HG02759 (cell line): ENCODE measurements around the gene CHN2.
"Not testable (repeated sequence)": the region's sequence is repeated elsewhere in the genome, so short reads cannot be mapped to it uniquely, and the experiment has no call there.

Source experiments
- ATAC-seq: cut with Tn5 transposase; IDR thresholded peaks from one replicate; pipeline ENCODE4 v1.9.1; 2021; ENCODE audit warnings: mild to moderate bottlenecking, moderate library complexity; ENCODE audit not compliant: unreplicated experiment

The CHN2 gene

DNA sequence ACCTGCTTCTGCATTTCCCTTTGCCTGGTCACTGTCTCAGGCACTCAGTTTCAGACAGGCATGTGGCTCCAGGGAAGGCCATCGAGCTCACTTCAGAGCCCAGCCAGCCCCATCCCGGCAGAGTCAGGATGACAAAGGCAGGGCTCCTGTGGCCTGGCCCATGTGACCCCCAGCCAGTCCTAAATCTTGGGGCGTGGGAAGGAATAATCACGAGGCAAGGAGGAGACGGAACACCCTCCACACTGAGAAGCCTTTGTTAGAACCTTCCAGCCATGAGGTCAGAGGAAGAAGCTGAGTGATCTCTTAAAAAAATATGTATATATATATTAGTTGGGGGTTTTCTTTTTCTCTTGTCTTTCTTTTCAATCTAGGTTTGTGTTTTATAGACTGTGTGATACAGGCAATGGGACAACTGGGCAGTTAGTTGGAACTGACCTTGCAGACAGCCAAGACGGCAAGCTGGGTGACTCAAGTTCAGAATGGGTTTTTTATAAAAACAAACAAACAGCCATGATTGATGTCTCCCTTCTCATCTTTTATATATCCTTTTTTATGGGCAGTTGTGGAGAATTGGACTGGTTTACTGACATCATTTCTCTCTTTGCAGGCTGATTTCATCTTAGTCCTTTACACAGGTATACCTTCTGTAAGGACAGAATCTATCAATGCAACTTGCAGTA, 60.8 kb downstream of the CHN2 start:
- no peak for ATAC-seq

DNA sequence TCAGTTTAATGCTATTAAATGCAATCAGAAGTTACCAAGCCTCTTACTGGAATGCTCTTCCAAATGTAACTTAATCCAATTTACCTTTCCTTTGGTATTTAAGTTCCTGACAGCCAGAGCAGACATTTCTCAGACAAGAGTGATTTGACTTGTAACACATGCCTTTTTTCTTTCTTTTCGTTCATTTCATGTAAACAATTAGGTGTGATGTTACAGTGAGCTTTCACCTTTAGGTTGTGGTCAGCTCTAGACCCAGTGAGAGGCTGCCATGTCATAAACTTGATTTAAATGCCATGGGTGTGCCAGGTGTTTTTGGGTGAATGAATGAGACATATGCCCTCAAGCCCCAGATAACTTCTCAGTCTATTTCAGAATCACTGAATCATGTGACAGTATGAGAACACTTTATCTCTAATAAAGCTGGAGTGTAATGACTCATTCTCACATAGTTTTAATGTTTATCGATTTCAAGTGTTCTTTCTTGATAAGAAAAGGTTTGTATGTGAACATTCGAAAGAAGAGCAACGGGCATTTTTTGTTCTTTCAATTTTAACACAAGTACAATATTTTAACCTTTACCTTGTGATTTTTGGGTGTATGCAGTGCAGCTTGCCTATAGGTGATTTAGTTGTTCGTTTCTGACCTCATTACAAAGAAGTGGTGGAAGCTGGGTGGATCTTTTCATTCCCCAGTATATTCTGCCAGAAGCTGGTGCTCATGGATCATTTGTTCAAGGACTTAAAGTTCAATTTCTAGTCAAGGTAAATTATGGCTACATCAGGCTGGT, 61.5 kb downstream of the CHN2 start:
- no peak for ATAC-seq

GRCh38 chr7:29256693-29257002, 62.1 kb downstream of the CHN2 start:
- no peak for ATAC-seq

GRCh38 chr7:29258951-29259350, 64.4 kb downstream of the CHN2 start:
- ATAC-seq: no peak

DNA sequence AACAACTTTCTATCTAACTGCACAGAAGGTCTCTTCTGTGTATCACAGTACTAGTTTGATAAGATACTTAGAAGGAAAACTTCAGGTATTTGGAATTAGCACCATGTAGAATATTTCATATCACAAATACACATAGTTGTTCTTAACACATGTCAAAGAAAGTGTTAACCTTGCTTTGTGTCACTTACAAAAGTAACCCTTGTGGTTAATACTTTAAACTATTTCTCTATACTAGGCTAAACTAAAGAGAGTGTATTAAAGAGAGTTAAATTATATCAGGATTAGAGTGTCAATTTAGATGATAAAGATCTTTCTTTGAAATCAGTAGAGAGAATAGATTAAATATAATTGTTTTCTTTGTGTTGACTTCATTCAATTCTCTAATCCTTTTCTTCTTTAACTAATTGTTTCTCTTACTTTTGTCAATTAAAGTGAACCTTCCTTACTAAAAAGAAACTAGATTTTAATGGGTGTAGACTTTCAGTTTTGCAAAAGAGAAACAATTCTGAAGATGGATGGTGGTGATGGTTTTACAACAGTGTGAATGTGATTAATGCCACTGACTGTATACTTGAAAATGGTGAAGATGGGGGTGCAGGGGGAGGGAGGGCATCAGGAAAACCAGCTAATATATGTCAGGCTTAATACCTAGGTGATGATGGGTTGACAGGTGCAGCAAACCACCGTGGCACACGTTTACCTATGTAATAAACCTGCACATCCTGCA, 67.8 kb downstream of the CHN2 start:
- no peak for ATAC-seq

DNA sequence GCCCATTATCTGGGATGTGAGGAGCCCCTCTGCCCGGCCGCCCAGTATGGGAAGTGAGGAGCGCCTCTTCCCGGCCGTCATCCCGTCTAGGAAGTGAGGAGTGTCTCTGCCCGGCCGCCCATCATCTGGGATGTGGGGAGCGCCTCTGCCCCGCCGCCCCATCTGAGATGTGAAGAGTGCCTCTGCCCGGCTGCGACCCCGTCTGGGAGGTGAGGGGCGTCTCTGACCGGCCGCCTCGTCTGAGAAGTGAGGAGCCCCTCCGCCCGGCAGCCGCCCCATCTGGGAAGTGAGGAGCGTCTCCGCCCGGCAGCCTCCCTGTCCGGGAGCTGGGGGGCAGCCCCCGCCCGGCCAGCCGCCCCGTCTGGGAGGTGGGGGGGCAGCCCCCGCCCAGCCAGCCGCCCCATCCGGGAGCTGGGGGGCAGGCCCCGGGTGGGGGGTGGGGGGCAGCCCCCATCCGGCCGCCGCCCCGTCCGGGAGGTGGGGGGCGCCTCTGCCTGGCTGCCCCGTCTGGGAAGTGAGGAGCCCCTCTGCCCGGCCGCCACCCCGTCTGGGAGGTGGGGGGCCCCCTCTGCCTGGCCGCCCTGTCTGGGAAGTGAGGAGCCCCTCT, 69.1 kb downstream of the CHN2 start:
- ATAC-seq: not testable (repeated sequence)

GRCh38 chr7:29265208-29265923, 70.8 kb downstream of the CHN2 start:
- no peak for ATAC-seq

DNA sequence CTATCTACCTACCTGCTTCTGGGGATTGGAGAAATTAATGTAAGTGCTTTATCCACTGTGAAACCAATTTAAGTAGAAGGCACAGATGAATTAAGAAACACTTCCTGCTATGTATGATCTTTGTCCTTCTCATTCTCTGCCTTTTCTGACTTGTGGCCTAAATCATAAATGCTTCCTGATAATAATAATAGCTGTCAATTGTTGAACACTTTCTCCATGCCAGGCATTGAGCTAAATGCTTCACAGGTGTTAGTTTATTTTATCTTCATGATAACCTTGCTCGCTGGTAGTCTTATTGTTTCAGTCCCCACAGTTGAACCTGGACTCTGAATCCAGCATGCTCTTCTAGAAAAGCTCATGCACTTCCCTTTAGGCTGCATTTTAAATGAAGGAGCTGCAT, 75.4 kb downstream of the CHN2 start:
- no peak for ATAC-seq

DNA sequence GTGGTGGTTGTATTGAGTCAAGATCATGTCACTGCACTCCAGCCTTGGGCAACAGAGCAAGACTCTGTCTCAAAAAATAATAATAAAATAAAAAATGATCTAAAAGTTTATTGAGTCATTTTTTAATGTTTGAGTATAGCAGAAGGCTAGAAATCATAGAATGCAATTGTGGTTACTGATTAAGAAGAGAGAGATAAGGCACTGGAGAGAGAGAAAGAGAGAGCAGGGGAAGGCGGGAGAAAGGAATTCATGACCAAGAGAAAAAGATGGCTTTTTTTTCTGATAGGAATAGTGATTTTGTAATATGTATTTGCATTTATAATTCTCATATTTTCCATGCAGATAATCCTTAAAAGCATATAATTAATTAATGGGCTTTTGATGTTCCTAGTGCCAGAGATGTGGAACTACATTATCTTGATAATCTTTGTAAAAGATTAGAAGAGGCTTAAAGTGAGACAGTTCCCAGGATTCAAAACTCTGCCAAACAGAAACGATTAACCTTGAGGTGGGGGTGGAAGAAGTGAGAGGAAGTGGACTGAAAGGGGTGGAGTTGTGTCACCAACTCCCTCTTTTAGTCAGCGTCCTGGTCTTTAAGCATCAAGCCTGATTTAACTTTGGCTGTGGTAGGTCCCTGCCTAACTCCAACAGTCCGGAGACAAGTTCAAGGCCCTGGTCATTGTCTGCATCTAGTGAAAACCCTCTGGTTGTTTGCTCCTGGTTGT, 76.2 kb downstream of the CHN2 start:
- no peak for ATAC-seq

GRCh38 chr7:29271319-29271658, 76.7 kb downstream of the CHN2 start:
- ATAC-seq: no peak

DNA sequence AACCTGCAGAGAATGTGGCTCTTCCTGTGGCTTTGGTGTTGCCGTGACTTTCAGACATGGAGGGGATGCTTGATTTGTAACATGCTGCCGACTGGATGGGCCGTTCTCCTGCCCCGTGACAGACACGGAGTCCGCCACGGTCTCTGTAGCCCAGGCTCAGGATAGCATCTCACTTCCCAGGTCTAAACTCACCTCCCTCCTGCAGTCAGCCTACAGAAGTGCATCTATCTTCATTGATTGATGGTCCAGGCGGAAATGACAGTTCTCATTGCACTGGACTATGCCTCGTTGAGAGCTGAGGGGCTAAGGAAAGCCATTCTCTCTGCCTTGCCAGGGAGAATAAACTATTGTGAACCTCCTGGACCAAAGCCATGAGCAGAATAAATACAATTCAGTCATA, 77.5 kb downstream of the CHN2 start:
- no peak for ATAC-seq

DNA sequence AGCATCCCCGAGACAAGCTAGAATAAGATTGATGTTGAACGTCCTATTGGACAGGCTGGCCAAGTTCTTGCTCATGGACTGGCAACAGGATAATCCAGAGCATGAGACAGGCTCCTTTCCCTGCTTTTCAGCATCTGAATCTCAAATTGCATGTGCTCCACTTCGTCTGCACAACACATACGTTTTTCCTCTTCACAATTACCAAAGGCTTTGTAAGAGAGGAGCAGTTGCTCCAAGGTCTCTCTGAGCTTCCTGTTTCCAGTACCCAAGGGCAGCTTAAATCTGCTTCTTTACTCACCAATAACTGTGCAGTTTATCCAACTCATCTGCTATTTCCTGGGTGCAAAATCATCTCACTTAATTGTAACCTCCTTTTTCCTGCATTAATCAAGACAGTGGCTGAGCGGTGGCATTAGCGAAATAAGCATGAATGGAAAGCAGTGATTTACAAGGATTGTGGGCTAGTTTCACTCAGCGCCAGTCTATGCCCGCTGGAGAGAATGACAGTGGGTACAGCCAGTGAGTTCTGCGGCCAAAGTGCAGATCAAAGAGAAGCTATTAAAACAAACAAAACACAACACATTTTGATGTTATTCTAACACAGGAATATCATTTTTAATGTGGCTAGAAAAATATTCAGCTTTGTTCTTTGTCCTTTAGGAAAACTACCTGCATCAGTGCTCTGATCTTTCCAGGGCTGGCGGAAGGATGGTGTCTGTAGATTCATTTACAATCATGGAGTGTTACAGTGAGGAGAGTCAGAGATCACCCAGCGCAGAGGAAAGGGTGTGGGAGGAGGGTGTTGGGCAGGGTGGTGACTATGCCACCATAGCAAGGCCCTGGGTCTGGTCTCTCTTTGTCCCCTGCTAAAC, 79.8 kb downstream of the CHN2 start:
- ATAC-seq: no peak

GRCh38 chr7:29275018-29275318, 80.4 kb downstream of the CHN2 start:
- ATAC-seq: no peak

- no peak for ATAC-seq
Observed at GRCh38 chr7:29275493-29275892, 80.9 kb downstream of the CHN2 start.

DNA sequence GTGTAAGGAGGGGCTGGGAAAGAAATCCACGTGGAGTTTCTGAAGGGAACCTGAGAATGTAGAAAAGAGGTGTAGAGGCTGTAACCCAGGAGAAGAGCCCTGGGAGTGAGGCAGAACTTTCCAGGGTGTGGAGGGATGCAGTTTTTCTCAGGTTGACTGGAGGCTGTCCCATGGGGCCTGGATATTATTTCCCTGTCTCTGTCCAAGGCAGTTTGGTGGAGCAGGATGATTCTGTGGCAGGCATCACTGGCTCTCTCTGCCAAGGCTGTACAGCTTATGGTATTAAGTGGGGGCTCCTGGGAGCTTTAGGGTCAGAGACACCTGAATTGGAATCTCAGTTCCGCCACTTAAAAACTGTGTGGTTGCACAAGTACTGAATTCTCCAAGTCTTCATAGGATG, 81.6 kb downstream of the CHN2 start:
- ATAC-seq: no peak

- no peak for ATAC-seq
Observed at GRCh38 chr7:29276806-29277205, 82.2 kb downstream of the CHN2 start.

DNA sequence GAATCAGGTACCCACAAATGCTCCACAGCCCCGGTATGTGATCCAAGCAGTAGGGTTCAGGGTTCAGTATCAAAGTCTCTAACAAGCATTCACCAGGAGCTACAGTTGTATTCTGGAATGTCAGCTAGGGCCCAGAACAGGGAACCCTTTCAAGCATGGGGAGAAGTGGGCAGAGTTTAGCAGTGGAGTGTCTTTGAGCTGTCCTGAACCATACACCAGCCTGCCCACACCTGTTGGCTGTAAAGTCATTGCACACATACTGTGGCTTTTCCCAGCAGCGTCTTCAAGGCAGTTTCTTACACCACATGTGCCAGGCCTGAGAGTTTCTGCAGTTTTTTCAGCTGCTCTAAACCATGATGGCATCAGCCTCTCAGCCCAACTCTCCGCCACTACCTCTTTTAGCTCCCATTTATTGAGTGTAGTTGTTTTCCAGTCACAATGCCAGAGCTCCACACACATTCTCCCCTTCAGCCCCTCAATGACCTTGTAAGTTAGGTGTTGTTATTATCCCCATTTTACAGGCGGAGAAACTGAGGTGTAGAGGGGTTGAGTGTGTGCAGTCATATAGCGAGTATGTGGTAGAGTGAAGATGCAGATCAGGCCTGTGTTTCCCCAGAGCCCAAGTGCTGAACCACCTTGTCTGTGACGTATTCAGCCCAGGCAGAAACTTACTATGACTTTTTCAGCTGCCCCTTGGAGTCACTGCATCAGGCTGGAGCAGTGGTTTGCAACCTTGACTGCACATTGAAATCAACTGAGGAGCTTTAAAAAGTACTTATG, 83.1 kb downstream of the CHN2 start:
- no peak for ATAC-seq

- ATAC-seq: no peak
Observed at GRCh38 chr7:29278337-29279069, 83.9 kb downstream of the CHN2 start.
